ENCODE results near the gene LIN28A.

Gene LIN28A

GRCh38 chr1:26391450-26391849 is 19.2 kb upstream of the LIN28A start:
- peak; percentile 30 to 32 for DNase-seq (ENCODE audit: low spot score in 2 of 2)
- Mint-ChIP-seq H3K4me3 (no peak overlapping the region), H3K27me3 (peaks cover 10% of the 10 kb centered on the region), H3K9me3 (no peaks in the 10 kb centered on the region), H3K27ac (ENCODE audit: low read depth) (peak overlapping the region; percentile 45), H3K4me1 (peaks cover 21% of the 10 kb centered on the region), H3K36me3 (ENCODE audit: insufficient read depth) (peaks cover 2% of the 10 kb centered on the region)
- peak; percentile 72 for ATAC-seq (replicated peaks; ENCODE audit: extremely low read depth, poor library complexity, severe bottlenecking)

DNA sequence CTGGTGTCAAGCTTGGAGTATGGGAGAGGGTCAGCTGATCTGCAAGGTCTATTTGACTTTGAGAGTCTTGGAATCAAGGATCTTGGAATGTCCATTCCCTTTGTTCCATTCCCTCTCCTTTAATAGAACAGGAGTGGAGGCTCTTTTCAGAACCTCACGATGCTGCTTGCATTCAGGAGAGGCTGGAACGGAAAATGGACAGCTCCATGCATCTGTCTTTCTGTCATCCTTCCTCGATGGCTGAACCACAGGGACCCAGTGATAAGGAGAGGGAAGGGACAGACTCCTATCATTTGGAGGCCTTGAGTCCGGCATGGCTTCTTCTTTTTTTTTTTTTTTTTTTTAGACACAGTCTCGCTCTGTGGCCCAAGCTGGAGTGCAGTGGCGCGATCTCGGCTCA is 14.9 kb upstream of the LIN28A start:
- Mint-ChIP-seq H3K9me3 (no peaks in the 10 kb centered on the region), H3K4me3 (no peak overlapping the region), H3K36me3 (ENCODE audit: insufficient read depth) (no peaks in the 10 kb centered on the region), H3K27me3 (peaks cover 10% of the 10 kb centered on the region), H3K4me1 (peaks cover 11% of the 10 kb centered on the region), H3K27ac (ENCODE audit: low read depth) (no peak overlapping the region)
- DNase-seq (ENCODE audit: low spot score in 2 of 2) (no peak), ATAC-seq (replicated peaks; ENCODE audit: extremely low read depth, poor library complexity, severe bottlenecking) (no peak)

DNA sequence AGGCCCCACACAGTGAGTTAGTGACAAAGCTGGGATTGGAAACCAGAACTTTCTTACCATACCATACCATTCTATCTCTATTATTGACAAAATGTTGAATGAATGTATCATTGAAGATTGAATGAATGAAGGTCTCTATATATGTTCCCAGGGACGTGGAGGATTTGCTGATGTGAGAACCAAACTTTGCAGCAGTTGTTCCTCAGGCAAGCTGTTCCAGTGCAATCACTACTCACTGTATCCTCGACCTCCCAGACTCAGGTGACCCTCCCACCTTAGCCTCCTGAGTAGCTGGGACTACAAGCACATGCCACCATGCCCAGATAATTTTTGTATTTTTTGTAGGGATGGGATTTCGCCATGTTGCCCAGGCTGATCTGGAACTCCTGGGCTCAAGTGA is 11.6 kb upstream of the LIN28A start:
- H3K9me3 Mint-ChIP-seq: no peaks in the 10 kb centered on the region
- no peak for ATAC-seq (replicated peaks; ENCODE audit: extremely low read depth, poor library complexity, severe bottlenecking)
- peaks cover 43% of the 10 kb centered on the region for H3K27me3 Mint-ChIP-seq
- H3K4me1 Mint-ChIP-seq: no peaks in the 10 kb centered on the region
- H3K36me3 Mint-ChIP-seq (ENCODE audit: insufficient read depth): no peaks in the 10 kb centered on the region
- no peak overlapping the region for H3K4me3 Mint-ChIP-seq
- no peak for DNase-seq (ENCODE audit: low spot score in 2 of 2)
- H3K27ac Mint-ChIP-seq (ENCODE audit: low read depth): no peak overlapping the region

DNA sequence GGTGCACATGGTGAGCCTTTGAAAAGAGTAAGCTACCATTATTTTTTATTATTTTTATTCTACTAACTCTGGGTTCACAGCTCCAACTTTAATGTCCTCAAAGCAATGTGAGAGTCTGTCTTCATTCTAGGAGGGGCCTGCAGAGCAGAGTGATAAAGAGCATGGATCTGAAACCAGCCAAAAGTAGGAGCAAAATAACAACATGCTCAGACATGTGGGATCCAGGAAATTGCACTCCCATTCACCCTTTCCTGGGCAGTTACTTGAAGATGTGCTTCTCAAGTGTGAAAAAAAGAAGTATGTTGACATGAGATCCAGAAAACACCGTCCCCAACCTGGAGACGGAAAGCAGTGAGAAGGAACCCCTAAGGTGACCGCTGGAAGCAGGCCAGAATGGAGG is 8.7 kb upstream of the LIN28A start:
- Mint-ChIP-seq H3K4me1 (no peaks in the 10 kb centered on the region), H3K27ac (ENCODE audit: low read depth) (no peak overlapping the region), H3K9me3 (no peaks in the 10 kb centered on the region), H3K36me3 (ENCODE audit: insufficient read depth) (no peaks in the 10 kb centered on the region), H3K27me3 (peaks cover 58% of the 10 kb centered on the region), H3K4me3 (no peak overlapping the region)
- ATAC-seq (replicated peaks; ENCODE audit: extremely low read depth, poor library complexity, severe bottlenecking) (no peak), DNase-seq (ENCODE audit: low spot score in 2 of 2) (no peak)

GRCh38 chr1:26403656-26404055 is 7.0 kb upstream of the LIN28A start:
- H3K27me3 Mint-ChIP-seq: peaks cover 65% of the 10 kb centered on the region
- H3K36me3 Mint-ChIP-seq (ENCODE audit: insufficient read depth): peaks cover 4% of the 10 kb centered on the region
- no peak for ATAC-seq (replicated peaks; ENCODE audit: extremely low read depth, poor library complexity, severe bottlenecking)
- H3K27ac Mint-ChIP-seq (ENCODE audit: low read depth): no peak overlapping the region
- DNase-seq (ENCODE audit: low spot score in 2 of 2): no peak
- peaks cover 3% of the 10 kb centered on the region for H3K4me1 Mint-ChIP-seq
- H3K4me3 Mint-ChIP-seq: no peak overlapping the region
- H3K9me3 Mint-ChIP-seq: no peaks in the 10 kb centered on the region

GRCh38 chr1:26404641-26405040 is 6.0 kb upstream of the LIN28A start:
- Mint-ChIP-seq H3K9me3 (no peaks in the 10 kb centered on the region), H3K36me3 (ENCODE audit: insufficient read depth) (peaks cover 4% of the 10 kb centered on the region), H3K27me3 (peaks cover 74% of the 10 kb centered on the region), H3K27ac (ENCODE audit: low read depth) (no peak overlapping the region), H3K4me1 (peaks cover 13% of the 10 kb centered on the region), H3K4me3 (no peak overlapping the region)
- DNase-seq (ENCODE audit: low spot score in 2 of 2) (no peak), ATAC-seq (replicated peaks; ENCODE audit: extremely low read depth, poor library complexity, severe bottlenecking) (no peak)

- no peak overlapping the region for H3K27ac Mint-ChIP-seq (ENCODE audit: low read depth)
- peaks cover 75% of the 10 kb centered on the region for H3K27me3 Mint-ChIP-seq
- ATAC-seq (replicated peaks; ENCODE audit: extremely low read depth, poor library complexity, severe bottlenecking): no peak
- DNase-seq (ENCODE audit: low spot score in 2 of 2): no peak
- no peak overlapping the region for H3K4me3 Mint-ChIP-seq
- peaks cover 4% of the 10 kb centered on the region for H3K36me3 Mint-ChIP-seq (ENCODE audit: insufficient read depth)
- H3K4me1 Mint-ChIP-seq: peaks cover 15% of the 10 kb centered on the region
- H3K9me3 Mint-ChIP-seq: no peaks in the 10 kb centered on the region
Observed at GRCh38 chr1:26405281-26405915, 5.2 kb upstream of the LIN28A start.

DNA sequence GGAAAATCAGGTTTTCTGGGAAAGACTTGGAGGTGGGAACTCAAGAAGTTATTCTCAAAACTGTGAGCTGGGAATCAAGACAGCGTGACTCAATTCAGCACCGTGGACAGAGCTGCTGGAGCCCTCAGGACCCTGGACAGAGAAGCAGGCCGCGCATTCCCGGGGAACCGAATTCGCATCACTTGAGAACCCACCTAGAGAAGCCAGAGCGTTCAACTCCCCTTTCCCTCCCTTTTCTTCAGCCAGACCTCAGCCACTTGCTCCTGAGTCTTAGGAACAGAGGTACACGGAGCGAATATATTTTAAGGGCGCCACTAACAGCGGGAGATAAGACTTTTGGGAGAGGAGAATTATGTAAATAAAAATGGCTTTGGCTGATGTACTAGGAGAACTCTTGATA is 2.0 kb upstream of the LIN28A start:
- peaks cover 9% of the 10 kb centered on the region for H3K36me3 Mint-ChIP-seq (ENCODE audit: insufficient read depth)
- no peak for ATAC-seq (replicated peaks; ENCODE audit: extremely low read depth, poor library complexity, severe bottlenecking)

GRCh38 chr1:26409191-26409807 is 1.3 kb upstream of the LIN28A start:
- Mint-ChIP-seq H3K27ac (ENCODE audit: low read depth) (no peak overlapping the region), H3K27me3 (peaks cover 75% of the 10 kb centered on the region), H3K4me3 (peak overlapping the region; percentile 14), H3K4me1 (peaks cover 28% of the 10 kb centered on the region), H3K9me3 (no peaks in the 10 kb centered on the region), H3K36me3 (ENCODE audit: insufficient read depth) (peaks cover 9% of the 10 kb centered on the region)
- ATAC-seq (replicated peaks; ENCODE audit: extremely low read depth, poor library complexity, severe bottlenecking) (peak; percentile 14), DNase-seq (ENCODE audit: low spot score in 2 of 2) (no peak)

More for the DNA sequence above, 2.0 kb upstream of the LIN28A start:
- peaks cover 75% of the 10 kb centered on the region for H3K27me3 Mint-ChIP-seq
- DNase-seq (ENCODE audit: low spot score in 2 of 2): peak; percentile 68 to 79
- H3K9me3 Mint-ChIP-seq: no peaks in the 10 kb centered on the region
- H3K27ac Mint-ChIP-seq (ENCODE audit: low read depth): no peak overlapping the region
- peak overlapping the region; percentile 14 for H3K4me3 Mint-ChIP-seq
- peaks cover 28% of the 10 kb centered on the region for H3K4me1 Mint-ChIP-seq

DNA sequence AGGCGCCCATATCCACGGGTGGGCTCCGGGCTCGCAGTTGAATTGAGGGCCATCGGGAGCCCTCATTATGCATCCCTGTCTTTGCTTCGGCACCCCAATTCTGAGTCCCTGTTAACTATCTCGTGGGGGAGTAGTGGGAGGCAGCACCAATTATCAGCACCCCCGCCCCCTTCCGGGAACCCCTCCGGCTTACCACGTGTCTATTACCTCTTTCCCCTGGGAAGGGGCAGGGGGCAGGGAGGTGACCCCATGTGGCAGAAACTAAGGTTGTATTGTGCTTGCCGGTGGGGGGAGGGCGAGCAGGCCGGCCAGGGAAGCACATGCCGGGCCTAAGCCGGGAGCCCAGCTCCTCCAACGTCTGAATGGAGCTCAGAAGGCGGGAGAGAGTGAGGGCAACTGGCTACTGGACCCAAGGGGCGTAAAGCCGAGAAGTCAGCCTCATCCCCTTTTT is 1.0 kb downstream of the LIN28A start:
- peaks cover 9% of the 10 kb centered on the region for H3K36me3 Mint-ChIP-seq (ENCODE audit: insufficient read depth)
- H3K27me3 Mint-ChIP-seq: peaks cover 78% of the 10 kb centered on the region
- H3K4me3 Mint-ChIP-seq: no peak overlapping the region
- ATAC-seq (replicated peaks; ENCODE audit: extremely low read depth, poor library complexity, severe bottlenecking) (no peak), DNase-seq (ENCODE audit: low spot score in 2 of 2) (no peak)
- H3K4me1 Mint-ChIP-seq: peaks cover 28% of the 10 kb centered on the region
- H3K27ac Mint-ChIP-seq (ENCODE audit: low read depth): no peak overlapping the region
- no peaks in the 10 kb centered on the region for H3K9me3 Mint-ChIP-seq

GRCh38 chr1:26412180-26412840 is 1.7 kb downstream of the LIN28A start:
- Mint-ChIP-seq H3K4me3 (no peak overlapping the region), H3K27ac (ENCODE audit: low read depth) (no peak overlapping the region), H3K36me3 (ENCODE audit: insufficient read depth) (peaks cover 7% of the 10 kb centered on the region), H3K27me3 (peaks cover 78% of the 10 kb centered on the region), H3K9me3 (no peaks in the 10 kb centered on the region), H3K4me1 (peaks cover 28% of the 10 kb centered on the region)
- DNase-seq (ENCODE audit: low spot score in 2 of 2) (no peak), ATAC-seq (replicated peaks; ENCODE audit: extremely low read depth, poor library complexity, severe bottlenecking) (no peak)

DNA sequence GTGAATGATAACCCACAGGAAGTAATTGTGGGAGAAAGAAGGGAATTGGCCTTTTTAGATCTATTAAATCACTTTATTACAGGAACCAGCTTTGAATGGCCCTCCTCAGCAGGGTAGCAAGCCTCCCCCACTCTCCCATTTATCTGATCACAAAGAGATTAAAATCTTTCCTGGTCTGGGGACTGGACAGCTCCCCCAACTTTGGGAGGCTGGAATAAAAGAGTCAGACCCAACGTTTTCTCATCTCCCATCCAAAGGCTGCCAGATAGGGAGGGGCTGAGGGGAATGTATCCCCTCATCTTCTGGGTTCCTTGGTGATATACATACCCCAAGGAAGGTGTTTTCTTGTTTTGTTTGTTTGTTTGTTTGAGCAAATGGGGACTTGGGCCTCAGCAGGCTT is 2.4 kb downstream of the LIN28A start:
- H3K9me3 Mint-ChIP-seq: no peaks in the 10 kb centered on the region
- no peak for ATAC-seq (replicated peaks; ENCODE audit: extremely low read depth, poor library complexity, severe bottlenecking)
- no peak for DNase-seq (ENCODE audit: low spot score in 2 of 2)
- H3K27ac Mint-ChIP-seq (ENCODE audit: low read depth): no peak overlapping the region
- H3K4me3 Mint-ChIP-seq: no peak overlapping the region
- peaks cover 28% of the 10 kb centered on the region for H3K4me1 Mint-ChIP-seq
- H3K36me3 Mint-ChIP-seq (ENCODE audit: insufficient read depth): peaks cover 7% of the 10 kb centered on the region
- peaks cover 78% of the 10 kb centered on the region for H3K27me3 Mint-ChIP-seq

Data from central memory CD8-positive, alpha-beta T cell (primary cell).